NOMO-1 treated with dmso at 0.1 percent for 144 hours (cell line): ENCODE data around the gene FNDC3B.

ENCODE experiments used
- DNase-seq: peaks from one replicate; lab custom pipeline; 2025; ENCODE audit not compliant: unreplicated experiment; lab: John Stamatoyannopoulos, UW

The FNDC3B gene

DNA sequence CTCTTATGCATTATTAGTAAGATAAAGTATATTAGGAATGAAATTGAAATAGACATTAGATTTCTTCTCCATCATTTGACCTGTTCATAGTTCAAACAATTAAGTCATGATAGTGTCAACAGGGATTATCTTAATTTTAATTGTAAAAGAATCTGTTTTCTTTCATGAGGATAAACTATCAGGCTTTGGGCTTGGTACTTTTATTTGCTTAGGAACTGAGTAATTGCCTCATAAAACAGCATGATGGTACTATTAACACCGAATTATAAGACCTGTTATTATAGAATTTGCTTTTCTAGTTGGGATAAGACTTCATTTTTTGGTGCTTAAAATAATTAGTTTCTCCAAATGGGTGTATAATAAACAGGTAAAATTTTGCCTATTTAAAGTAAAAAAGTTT, 71.8 kb downstream of the FNDC3B start:
- DNase-seq = no peak

DNA sequence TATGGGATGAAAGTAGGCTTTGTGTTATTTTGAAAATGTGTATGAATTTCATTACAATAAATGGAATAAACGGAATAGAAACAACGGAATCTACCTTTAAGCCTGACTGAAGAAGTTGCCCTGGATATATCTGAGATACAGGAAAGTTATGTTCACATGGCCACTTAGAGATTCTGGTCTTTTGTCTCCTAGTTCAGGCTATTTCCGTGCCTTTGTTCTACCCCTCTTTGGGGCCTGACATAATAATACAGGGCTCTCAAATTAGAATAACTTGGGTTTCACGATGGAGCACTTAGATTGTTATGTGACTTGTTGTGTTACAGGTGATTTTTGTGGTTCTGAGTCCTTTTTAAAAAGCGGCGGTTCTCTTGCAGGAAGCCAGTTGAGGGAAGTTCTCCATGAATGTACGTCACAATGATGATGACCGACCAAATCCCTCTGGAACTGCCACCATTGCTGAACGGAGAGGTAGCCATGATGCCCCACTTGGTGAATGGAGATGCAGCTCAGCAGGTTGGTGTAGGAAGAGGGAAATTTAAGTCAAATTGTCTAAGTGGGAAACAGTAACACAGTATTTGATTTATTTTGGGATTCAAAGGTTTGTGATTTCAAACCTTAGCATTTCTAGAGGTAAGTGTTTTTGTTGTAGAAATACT, 72.8 kb downstream of the FNDC3B start:
- DNase-seq = no peak

DNA sequence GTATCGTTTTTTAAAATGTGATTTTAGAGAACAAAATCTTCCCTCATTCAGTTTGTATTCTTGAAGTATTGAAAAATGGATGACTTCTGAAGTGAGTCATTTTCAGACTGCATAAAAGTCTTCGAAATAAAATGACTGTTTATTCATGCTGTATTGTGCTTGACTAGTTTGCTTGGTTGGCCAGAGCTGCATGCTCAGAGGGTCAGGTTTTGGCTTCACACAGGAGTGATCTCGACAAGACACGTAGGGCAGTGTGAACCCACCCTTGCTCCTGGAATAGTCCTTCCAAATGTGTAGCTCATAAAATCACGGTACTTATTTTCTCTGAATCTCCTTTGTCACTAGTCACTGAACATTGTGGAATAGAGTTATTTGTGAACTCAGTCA, 73.3 kb downstream of the FNDC3B start:
- no peak for DNase-seq

DNA sequence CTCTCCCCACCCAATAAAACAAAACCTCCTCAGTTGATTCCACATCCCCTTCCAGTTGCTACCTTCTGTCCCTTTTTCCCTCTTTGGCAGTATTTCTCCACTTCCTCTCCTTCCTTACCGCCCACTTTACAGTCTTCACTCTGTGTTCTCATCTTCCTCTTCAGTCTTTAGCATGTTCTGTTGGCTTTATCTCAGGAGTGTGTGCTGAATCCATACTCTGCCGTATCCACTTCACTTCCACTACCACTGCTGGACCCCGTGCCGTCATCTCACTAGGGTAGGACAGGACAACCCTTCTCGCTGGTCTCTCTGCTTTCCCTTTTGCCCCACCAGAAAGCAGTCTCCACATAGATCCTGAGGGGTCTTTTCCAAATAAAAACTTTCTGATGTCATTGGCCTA, 74.3 kb downstream of the FNDC3B start:
- no peak for DNase-seq

DNA sequence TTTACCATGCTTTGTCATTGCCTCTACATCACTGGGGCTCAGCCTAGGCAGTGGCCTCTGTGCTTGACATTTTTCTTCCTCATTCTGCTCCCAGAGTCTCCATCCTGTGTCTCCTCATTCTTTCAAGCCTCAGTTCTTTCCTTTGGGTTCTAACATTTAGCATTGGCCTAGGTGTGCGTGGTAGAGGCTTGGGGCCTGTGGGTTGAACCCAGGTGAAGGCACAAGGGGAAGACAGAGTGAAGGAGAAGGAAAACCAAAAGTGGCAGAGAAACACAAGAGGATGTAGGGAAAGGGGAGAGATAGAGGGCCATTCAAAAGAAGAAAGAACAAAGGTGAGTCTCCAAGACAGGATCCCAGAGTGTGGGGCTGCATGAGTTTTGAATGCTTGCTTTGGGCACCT, 75.7 kb downstream of the FNDC3B start:
- DNase-seq = no peak

DNA sequence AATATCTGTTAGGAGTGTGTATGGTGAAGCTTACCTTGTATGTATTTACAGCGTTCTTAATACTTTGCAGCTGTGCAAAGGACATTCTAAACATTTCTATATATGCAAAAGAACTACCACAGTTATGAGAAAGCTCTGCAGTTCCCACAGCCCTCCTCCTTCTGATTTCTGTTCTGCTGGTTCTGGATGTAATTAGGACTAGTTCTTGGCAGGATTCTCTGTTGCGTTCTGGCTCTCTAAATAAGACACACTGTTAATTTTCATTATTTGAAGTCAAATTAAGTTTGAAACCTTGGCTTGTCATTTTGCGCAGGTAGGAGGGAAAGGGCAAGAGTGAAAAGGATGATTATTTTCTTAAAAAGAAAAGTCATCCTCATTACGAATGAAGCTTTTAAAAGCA, 76.4 kb downstream of the FNDC3B start:
- no peak for DNase-seq

DNA sequence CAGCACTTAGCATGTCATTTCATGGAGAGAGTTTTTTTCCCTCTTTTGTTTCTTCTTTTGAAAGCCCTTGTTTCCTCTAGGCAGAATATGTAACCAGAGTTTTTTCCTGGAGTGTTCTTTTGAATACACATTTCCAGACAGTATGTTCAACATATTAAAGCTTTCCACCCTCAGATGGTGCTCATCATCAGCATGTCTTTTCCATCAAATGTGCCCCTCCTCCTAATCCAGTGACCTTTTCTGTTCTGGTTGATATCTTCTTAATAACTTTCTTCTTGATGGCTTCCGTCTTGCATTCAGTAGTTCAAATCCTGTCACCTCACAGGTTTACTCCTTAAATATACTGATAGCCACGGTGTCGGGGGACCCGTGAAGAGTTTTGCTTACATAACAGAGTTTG, 78.6 kb downstream of the FNDC3B start:
- DNase-seq = no peak

DNA sequence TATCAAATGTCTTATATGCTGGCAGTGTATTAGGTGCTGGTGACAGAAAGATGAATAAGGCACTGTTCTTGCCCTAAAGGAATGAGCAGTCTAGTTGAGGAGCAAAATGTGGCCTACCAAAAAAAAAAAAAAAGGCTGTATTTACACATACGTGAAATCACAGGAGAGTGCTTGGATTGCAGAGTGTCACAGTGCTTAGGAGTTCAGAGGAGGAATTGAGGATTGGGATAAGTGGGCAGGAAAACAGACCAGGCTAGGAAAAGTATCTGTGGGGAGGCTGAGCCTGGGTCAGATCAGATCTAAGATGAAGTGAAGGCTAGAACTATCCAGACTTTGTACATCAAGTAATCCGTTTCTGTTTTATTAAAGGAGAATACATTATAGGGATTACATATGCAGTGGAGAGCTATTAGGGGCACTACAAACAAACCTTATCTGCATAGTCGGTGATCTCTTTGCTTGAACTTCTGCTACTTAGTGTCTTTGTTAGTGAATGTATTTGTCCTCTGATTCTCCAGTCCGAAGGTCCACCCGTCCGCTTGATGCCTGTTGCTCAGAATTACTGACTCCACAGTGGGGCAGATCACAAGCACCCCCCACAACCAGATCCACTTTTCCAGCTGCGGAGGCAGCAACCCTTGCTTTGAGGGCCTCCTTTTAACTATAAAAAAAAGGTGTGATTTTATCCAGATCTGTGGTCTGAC, 80.0 kb downstream of the FNDC3B start:
- no peak for DNase-seq

DNA sequence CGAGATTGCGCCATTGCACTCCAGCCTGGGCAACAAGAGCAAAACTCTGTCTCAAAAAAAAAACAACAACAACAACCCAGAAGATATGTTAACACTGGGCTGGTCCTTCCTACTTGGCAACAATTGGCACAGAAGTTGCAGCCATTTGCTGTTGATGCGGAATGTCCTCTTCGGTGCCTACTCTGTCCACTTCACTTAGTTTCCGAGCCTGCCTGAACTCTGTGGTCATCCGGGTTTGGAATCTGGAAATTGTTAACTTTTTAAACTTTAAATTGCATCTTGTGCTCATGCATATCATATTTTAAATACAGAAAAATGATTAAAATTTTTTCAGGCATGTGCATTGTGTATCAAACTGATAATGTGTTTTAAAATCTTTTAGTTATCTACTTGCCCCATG, 81.5 kb downstream of the FNDC3B start:
- no peak for DNase-seq

DNA sequence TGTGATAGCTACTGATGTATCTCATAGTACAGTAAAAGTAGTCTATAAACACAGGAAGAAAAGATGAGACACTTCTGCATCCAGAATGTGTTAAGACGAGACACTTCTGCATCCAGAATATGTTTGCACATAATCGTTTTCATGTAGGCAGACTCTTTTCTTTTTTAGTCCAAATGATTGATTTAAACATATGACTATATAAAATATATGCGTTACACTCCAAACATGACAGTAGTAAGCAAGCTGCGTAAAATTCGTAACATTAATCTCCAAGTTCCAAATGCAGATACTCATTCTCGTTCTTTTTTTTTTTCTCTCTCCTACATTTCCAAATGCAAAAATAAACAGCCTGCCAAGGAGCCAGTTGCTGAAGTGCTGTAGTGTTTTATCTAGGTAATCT, 82.6 kb downstream of the FNDC3B start:
- no peak for DNase-seq

DNA sequence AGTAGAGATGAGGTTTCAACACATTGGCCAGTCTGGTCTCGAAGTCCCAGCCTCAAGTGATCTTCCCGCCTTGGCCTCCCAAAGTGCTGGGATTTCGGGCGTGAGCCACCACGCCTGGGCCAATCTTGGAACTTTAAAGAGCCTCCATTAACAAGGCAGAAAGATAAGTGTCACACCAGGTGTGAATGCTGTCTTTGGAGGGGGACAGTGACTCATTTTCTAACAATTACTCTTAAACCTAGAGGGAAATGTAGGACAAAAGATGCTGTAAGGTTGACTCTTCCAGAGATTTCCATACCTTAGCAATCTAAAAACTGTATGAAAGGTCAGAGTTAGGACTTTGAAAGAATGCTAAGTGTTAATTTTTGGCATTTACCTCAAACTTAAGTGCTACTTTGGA, 84.9 kb downstream of the FNDC3B start:
- DNase-seq = no peak

DNA sequence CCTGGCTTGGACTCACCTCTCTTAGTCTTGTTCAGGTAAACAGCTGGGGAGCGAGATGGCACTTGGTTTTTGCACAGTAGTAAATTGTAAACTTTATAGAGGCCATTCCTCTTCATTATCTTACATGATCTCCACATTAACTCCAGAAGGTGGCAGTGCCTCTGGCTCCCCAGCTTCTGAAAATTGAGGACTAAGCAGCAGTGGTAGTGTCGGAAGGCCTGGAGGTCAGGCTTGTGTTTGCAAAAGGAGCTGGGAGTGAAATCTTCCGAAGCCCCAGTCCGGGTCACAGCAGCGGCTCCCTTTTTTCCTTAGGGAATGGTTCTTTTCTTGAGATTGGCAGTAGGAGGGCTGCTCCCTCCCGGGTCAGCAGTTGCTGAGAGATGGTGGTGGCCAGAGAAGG, 85.7 kb downstream of the FNDC3B start:
- DNase-seq = no peak

DNA sequence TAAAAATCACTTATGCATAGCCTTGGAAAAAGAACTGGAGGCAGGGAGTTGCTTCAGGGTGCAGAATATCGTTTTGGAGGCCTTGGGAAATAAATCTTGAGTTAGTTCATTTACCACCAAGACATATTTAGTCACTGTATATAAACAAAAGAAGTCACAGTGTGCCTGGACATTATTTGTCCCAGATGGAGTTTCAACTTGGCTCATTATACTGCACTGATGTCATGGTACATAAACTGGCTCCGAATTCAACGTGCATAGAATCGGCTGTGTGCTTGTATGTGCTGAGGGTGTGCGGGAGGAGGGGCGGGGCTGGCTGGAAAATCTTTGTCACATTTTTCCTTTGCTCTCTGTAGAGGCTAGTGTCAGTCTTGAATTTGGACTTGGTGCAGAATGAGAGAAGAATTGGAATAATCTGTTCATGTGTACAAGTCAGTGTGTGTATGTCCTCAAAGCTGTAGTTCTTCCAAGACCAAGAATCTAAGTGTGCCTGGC, 86.6 kb downstream of the FNDC3B start:
- DNase-seq = no peak

DNA sequence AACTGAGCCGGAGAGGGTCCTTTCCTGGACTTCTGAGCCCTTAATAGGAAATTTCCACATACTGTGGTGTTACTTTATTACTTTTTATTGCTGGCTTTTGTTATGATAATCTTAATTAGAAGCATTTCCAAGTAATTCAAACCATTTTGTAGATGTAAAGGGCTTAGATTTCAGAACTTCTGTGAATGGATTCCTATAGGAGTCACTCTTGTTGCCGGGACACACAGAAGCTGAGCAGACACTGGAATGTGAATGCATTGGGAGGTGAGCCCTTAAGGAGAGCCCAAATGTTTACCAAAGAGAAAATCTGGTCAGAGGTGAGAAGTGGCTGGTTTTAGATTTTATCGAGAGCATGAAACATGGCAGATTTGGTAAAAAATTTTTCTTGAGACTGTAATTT, 87.4 kb downstream of the FNDC3B start:
- no peak for DNase-seq

DNA sequence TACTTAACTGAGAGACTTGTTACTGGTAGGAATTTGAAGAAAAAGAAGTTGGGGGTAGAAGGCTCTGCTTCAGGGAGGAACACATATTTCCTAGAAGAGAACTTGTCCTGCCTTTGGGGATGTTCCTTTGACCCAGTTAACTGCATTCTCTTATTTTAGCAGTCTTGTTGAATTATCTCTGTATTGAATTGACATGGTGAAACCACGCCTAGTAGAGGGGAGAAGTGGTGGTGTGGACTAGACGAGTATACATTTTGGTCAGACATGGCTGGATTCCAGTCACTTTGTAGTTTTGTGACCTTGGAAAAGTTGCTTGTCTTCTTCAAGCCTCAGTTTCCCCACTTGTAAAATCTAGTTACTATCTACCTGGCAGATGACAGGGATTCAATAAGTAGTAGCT, 87.8 kb downstream of the FNDC3B start:
- DNase-seq = no peak

DNA sequence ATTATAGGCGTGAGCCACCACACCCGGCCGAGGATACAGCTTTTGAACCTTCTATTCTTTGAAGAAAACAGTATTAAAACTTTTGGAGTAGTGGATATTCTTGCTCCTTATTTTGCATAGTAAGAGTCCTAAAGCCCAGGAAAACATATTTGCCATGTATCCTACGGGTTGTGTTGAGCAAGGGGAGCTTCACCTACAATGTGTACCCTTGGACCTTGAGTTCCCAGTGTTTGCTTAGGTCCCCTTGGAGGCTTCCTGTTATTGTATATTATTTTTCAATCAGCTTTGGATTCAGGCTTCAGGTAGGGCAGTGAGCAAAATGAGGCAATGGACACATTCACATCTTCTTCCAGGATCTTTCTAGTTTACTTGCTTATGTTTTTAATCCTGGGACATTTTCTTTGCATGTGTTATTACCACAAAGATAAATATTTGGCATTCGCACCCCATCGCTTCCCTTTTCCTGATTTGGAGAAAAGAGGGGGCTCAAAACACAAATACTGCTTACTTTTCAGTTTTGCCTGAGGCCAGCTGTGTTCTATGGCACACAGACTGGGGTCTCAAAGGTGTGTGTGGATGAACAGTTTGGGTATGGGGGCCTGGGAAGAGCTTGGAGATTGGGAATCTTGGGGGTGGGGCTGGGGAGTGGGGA, 88.7 kb downstream of the FNDC3B start:
- no peak for DNase-seq

DNA sequence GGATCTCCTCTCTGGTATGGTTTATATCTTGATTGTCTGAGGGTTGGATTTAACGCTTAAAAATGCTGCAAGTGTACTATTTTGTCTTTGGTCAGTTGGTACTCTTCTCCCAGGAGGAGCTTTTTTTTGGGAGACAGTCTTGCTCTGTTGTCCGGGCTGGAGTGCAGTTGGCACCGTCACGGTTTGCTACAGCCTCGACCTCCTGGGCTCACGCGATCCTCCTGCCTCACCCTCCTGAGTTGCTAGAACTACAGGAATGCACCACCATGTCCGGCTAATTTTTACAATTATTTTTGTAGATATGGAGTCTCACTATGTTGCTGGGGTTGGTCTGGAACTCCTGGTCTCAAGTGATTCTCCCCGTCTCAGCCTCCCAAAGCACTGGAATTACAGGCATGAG, 89.5 kb downstream of the FNDC3B start:
- DNase-seq = no peak

DNA sequence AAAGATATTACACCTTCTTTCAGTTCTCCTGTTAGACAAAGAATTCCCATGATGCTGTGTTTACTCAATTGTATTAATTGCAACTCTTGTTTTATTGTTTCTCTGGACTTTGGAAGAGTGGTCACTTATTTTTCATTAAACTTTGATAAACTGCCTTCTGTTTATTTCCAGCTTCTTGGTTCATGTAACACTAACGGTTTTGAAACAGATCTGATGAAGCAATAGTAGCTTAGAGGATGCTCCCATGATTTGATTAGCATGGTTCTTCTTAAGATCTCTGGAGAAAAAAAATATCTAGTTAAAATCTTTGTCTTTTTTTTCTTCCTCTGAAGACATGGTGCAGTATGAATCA, 90.1 kb downstream of the FNDC3B start:
- peak; percentile 82 for DNase-seq

DNA sequence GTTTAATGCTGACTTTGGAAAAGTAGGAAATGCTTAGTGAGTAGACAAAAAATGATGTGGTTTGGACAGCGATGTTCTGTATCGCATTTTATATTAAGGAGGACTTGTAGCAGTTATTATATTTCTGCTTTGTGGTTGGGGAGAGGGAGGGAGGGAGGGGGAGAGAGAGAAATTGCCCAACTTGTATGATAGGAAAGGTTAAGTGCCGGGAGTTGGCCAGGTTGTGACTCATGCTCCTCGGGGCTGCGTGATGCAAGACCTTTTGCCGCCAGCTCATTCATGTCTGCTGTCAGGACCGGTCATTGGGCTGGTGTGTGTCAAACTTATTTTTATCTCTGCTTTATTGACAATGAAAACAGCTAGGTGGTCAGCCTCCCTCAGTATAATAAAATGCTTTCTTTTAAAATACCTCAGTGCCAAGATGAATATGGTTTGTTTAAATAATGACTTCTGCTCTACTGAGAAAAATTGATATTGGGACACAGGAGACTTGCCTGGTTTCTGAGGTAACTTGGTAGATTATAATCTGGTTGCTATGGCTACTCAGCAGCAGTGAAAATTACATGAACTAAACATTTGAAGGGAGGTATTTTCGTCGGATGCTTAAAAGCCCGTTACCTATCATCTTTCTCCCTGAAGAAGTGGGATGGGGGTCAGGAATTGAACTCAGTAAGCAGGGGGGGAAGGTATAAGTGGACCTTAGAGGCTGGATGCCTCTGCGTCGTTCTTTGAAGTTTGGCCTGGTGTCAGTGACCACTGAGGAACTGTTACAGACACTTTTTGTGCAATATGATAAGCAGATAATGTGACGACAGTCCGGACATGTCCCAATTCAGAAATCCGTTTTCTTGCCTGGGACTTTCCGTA, 90.7 kb downstream of the FNDC3B start:
- DNase-seq = peak; percentile 99

DNA sequence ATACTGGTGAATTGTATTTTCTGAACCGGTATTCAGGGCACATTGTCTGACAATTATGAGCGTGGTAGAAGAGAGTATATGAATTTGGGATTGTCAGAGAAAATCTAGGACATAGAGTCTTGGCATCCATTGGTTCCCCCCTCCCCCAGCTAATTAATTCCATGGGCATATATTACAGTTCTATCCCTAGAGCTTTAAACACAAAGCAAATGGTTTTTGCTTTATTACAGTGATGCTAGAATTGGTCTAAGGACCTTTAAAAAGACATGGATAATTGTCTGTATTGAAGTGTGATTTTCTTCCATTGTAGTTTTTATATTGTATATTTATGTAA, 91.3 kb downstream of the FNDC3B start:
- DNase-seq = no peak

DNA sequence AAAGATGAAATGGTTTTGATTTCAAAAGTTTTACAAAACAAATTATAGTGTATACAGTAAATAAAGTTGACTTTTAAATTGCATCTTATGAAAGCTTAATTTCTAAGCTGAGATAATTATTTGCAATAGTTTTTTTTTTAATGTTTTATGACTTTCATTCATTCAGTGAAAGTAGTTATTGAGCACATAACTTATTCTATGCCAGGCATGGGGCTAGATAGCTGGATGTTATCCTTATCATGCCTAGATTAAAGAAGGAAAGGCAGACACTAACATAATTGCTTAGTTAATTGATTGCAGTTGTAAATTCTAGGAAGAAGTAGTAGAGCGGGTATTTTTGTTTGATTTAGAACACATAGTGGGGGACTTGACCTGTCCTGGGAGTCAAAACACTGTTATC, 92.4 kb downstream of the FNDC3B start:
- DNase-seq = no peak

DNA sequence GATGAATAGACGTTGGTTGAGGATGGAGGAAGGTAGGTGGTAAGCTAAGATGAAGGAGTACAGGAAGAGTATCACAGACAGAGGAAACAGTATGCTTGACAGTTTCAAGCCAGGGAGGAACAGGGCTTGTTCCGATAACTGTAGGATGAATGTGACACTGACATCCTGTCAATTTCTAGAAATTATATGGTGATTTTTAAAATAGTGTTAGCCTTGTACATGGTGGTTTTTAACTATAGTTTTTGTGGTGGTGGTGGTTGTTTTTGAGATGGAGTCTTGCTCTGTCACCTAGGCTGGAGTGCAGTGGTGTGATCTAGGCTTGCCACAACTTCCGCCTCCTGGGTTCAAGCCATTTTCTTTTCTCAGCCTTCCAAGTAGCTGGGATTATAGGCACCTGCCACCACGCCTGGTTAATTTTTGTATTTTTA, 92.8 kb downstream of the FNDC3B start:
- DNase-seq = no peak
